Keratinocyte (primary cell): Measurements from ENCODE around the gene FUCA1. TPM values are rescaled to one million over a fixed set of nuclear protein-coding genes. Genes with fewer than 3 reads are reported as not detected.

Source experiments
- DNase-seq: peaks from one replicate; pipeline ENCODE4 v3.0.0-alpha.2; 2011; ENCODE audit warnings: low read depth, missing footprints, low spot score
- FAIRE-seq: peaks from 2 replicates; lab custom pipeline; 2011; peaks lifted over from hg19 to GRCh38; lab: Jason Lieb, UNC
- H2AFZ ChIP-seq: 2 replicates; pipeline ENCODE4 v1.6.0; 2012; ENCODE audit warnings: low read length, control low read depth, inconsistent platforms; ENCODE audit not compliant: control insufficient read depth
- H3K27ac ChIP-seq: 2 replicates; pipeline ENCODE4 v1.5.1; 2011; ENCODE audit warnings: low read length; ENCODE audit not compliant: control insufficient read depth, insufficient read depth
- H3K27me3 ChIP-seq: 3 replicates; pipeline ENCODE4 v1.6.0; 2011; ENCODE audit warnings: low read length; ENCODE audit not compliant: control insufficient read depth, insufficient read depth; ENCODE audit errors: extremely low read depth
- H3K36me3 ChIP-seq, 2 experiments: 2 replicates in 1 of 2; 3 replicates in 1 of 2; pipeline ENCODE4 v1.5.1; 2011; ENCODE audit warnings: low read length in 2 of 2, mild to moderate bottlenecking in 1 of 2; ENCODE audit not compliant: control insufficient read depth in 2 of 2, insufficient read depth in 2 of 2; ENCODE audit errors: extremely low read depth in 1 of 2
- H3K4me1 ChIP-seq: 3 replicates; pipeline ENCODE4 v1.5.1; 2011; ENCODE audit warnings: low read length; ENCODE audit not compliant: control insufficient read depth, insufficient read depth; ENCODE audit errors: extremely low read depth
- H3K4me2 ChIP-seq: 3 replicates; pipeline ENCODE4 v1.6.0; 2011; ENCODE audit warnings: low read depth, low read length; ENCODE audit not compliant: control insufficient read depth, insufficient read depth; ENCODE audit errors: extremely low read depth
- H3K4me3 ChIP-seq, 3 experiments: fragments of 200-600 bp in 1 of 3; sonication (generic) in 1 of 3; 2 replicates in 2 of 3; 3 replicates in 1 of 3; pipeline ENCODE4 v1.5.1; 2011 to 2016; ENCODE audit warnings: low read length in 3 of 3, mild to moderate bottlenecking in 3 of 3, control low read depth in 2 of 3, inconsistent platforms in 1 of 3, low read depth in 1 of 3, mixed read lengths in 1 of 3, mixed run types in 1 of 3, moderate library complexity in 1 of 3; ENCODE audit not compliant: control insufficient read depth in 2 of 3, insufficient read depth in 2 of 3; ENCODE audit errors: extremely low read depth in 1 of 3
- H3K79me2 ChIP-seq: 2 replicates; pipeline ENCODE4 v1.6.0; 2012; ENCODE audit warnings: low read length; ENCODE audit not compliant: control insufficient read depth, insufficient read depth
- H3K9ac ChIP-seq: 3 replicates; pipeline ENCODE4 v1.6.0; 2011; ENCODE audit warnings: low read length; ENCODE audit not compliant: control insufficient read depth, insufficient read depth; ENCODE audit errors: extremely low read depth
- H3K9me1 ChIP-seq: 3 replicates; pipeline ENCODE4 v1.6.0; 2011; ENCODE audit warnings: low read length; ENCODE audit not compliant: control insufficient read depth, insufficient read depth; ENCODE audit errors: extremely low read depth
- H3K9me3 ChIP-seq: 2 replicates; pipeline ENCODE4 v1.5.1; 2012; ENCODE audit warnings: low read depth, low read length; ENCODE audit not compliant: control insufficient read depth
- H4K20me1 ChIP-seq: 3 replicates; pipeline ENCODE4 v1.6.0; 2011; ENCODE audit warnings: low read length; ENCODE audit not compliant: control insufficient read depth, insufficient read depth; ENCODE audit errors: extremely low read depth
- CTCF ChIP-seq, 3 experiments: IDR thresholded peaks in 1 of 3; conservative IDR thresholded peaks in 1 of 3; optimal IDR thresholded peaks in 1 of 3; 2 replicates in 2 of 3; 3 replicates in 1 of 3; pipeline versions ENCODE3 to v1.5.1; 2011; ENCODE audit warnings: low read length in 3 of 3, mild to moderate bottlenecking in 3 of 3, moderate library complexity in 2 of 3, control low read depth in 1 of 3, inconsistent platforms in 1 of 3; ENCODE audit not compliant: insufficient read depth in 2 of 3; ENCODE audit errors: extremely low read depth in 1 of 3
- EZH2 ChIP-seq: IDR thresholded peaks from one replicate; pipeline ENCODE4 v1.6.1; 2012; ENCODE audit warnings: inconsistent platforms, mild to moderate bottlenecking, low read length, moderate library complexity
- dilution Hi-C: fragments of 300-500 bp; cut with MboI; formaldehyde crosslinking; loops from one replicate; pipeline ENCODE4 v1.7.0; 2020; ENCODE audit warnings: low sequenced_read_pairs; ENCODE audit not compliant: extremely low pct_ligation_motif_present
- polyA plus RNA-seq, 5 experiments: library from polyadenylated mRNA; depleted of rRNA in 3 of 5; stranded (reverse) in 3 of 5; stranded (forward) in 1 of 5; unstranded in 1 of 5; fragments of >200 nt; gene quantifications; 1 replicate in 1 of 5; 2 replicates in 3 of 5; 3 replicates in 1 of 5; pipeline versions ENCODE4 v1.2.1 to v1.2.3, GENCODE V29; 2011 to 2012; ENCODE audit warnings: missing spikeins in 2 of 5, low read depth in 1 of 5, low replicate concordance in 1 of 5

FUCA1 gene
- polyA plus RNA-seq, 1 donor (not counting 4 experiments of a cell fraction or from before 2014, with no cell fraction given): 11.9 TPM

GRCh38 chr1:23807453-23807852 is 60.6 kb downstream of the FUCA1 start:
- Histone ChIP-seq H3K9me1 (no peaks in the 10 kb centered on the region), H4K20me1 (no peaks in the 10 kb centered on the region), H3K4me1 (peaks cover 9% of the 10 kb centered on the region), H3K36me3 (peaks cover 0 to 5% of the 10 kb centered on the region in 2 experiments), H3K4me2 (no peak overlapping the region), H3K27ac (no peak overlapping the region), H3K4me3 (no peak overlapping the region), H3K79me2 (no peaks in the 10 kb centered on the region), H3K27me3 (no peaks in the 10 kb centered on the region), H3K9ac (no peak overlapping the region), H2AFZ (no peak overlapping the region), H3K9me3 (no peaks in the 10 kb centered on the region)
- FAIRE-seq (no peak), DNase-seq (no peak)
- TF ChIP-seq EZH2: no peak
- TF ChIP-seq CTCF (optimal IDR thresholded peaks at IDR 0.05 in 1 of 3, IDR thresholded peaks at IDR 0.05 in 1 of 3, conservative IDR thresholded peaks at IDR 0.05 in 1 of 3; ENCODE audit: extremely low read depth in 1 of 3, insufficient read depth in 2 of 3, low read length in 3 of 3): no peak
- dilution Hi-C loops: no loop called here

- H4K20me1 ChIP-seq: no peaks in the 10 kb centered on the region
- no peaks in the 10 kb centered on the region for H3K27me3 ChIP-seq
- no peak overlapping the region for H3K27ac ChIP-seq
- H3K4me2 ChIP-seq: no peak overlapping the region
- no peaks in the 10 kb centered on the region for H3K79me2 ChIP-seq
- dilution Hi-C loops: no loop called here
- H3K4me1 ChIP-seq: peaks cover 9% of the 10 kb centered on the region
- H3K9me1 ChIP-seq: no peaks in the 10 kb centered on the region
- no peak overlapping the region for H2AFZ ChIP-seq
- peaks cover 0 to 6% of the 10 kb centered on the region in 2 experiments for H3K36me3 ChIP-seq
- no peak overlapping the region for H3K4me3 ChIP-seq
- H3K9ac ChIP-seq: no peak overlapping the region
- DNase-seq (no peak), FAIRE-seq (no peak)
- TF ChIP-seq CTCF (optimal IDR thresholded peaks at IDR 0.05 in 1 of 3, IDR thresholded peaks at IDR 0.05 in 1 of 3, conservative IDR thresholded peaks at IDR 0.05 in 1 of 3; ENCODE audit: extremely low read depth in 1 of 3, insufficient read depth in 2 of 3, low read length in 3 of 3) (no peak), EZH2 (no peak)
- H3K9me3 ChIP-seq: no peaks in the 10 kb centered on the region
These were observed 61.8 kb downstream of the FUCA1 start for GRCh38 chr1:23806280-23806679.
